Measurements from ENCODE around the gene MBP.

- TF ChIP-seq ZNF384 (IDR thresholded peaks at IDR 0.05) (no peak), TARDBP (IDR thresholded peaks at IDR 0.05) (no peak)
Observed at GRCh38 chr18:77079954-77080682, 52.5 kb downstream of the MBP start.
